Trophoblast cell (in vitro differentiated cells and primary cell): ENCODE data around the gene LCP1.
A peak's percentile ranks its signal among the peaks of the same experiment; 100 is the strongest.

ENCODE experiments used
- DNase-seq, 2 donors: peaks; one replicate each; pipeline ENCODE4 v3.0.0-alpha.2; 2016
- H2AFZ ChIP-seq: 2 replicates; pipeline ENCODE4 v1.6.1; 2013; ENCODE audit warnings: low read length, moderate library complexity, mild to moderate bottlenecking; ENCODE audit not compliant: insufficient read depth, poor library complexity
- H2AK5ac ChIP-seq: 2 replicates; pipeline ENCODE4 v1.6.1; 2013; ENCODE audit warnings: mild to moderate bottlenecking, low read length
- H2BK120ac ChIP-seq: 2 replicates; pipeline ENCODE4 v1.6.1; 2013; ENCODE audit warnings: low read length, mild to moderate bottlenecking, moderate library complexity; ENCODE audit not compliant: insufficient read depth, poor library complexity
- H2BK12ac ChIP-seq: 2 replicates; pipeline ENCODE4 v1.6.1; 2013; ENCODE audit warnings: mild to moderate bottlenecking, low read length, moderate library complexity
- H2BK5ac ChIP-seq: 2 replicates; pipeline ENCODE4 v1.6.1; 2013; ENCODE audit warnings: low read length, low read depth, moderate library complexity, mild to moderate bottlenecking; ENCODE audit not compliant: poor library complexity
- H3K14ac ChIP-seq: 2 replicates; pipeline ENCODE4 v1.6.1; 2013; ENCODE audit warnings: mild to moderate bottlenecking, low read length
- H3K18ac ChIP-seq: 2 replicates; pipeline ENCODE4 v1.6.1; 2013; ENCODE audit warnings: mild to moderate bottlenecking, low read length
- H3K23ac ChIP-seq: 2 replicates; pipeline ENCODE4 v1.6.1; 2013; ENCODE audit warnings: low read length
- H3K27ac ChIP-seq: 2 replicates; pipeline ENCODE4 v1.5.1; 2013; ENCODE audit warnings: low read depth, mild to moderate bottlenecking, inconsistent platforms, low read length, moderate library complexity
- H3K27me3 ChIP-seq: 2 replicates; pipeline ENCODE4 v1.6.1; 2013; ENCODE audit warnings: inconsistent platforms, mild to moderate bottlenecking, low read length, moderate library complexity; ENCODE audit not compliant: insufficient read depth
- H3K36me3 ChIP-seq, 2 experiments: 1 replicate in 1 of 2; 2 replicates in 1 of 2; pipeline ENCODE4 v1.6.1; 2013; ENCODE audit warnings: low read length in 2 of 2, mild to moderate bottlenecking in 2 of 2, moderate library complexity in 1 of 2; ENCODE audit not compliant: insufficient read depth in 2 of 2, control insufficient read depth in 1 of 2
- H3K4ac ChIP-seq: 2 replicates; pipeline ENCODE4 v1.6.1; 2013; ENCODE audit warnings: low read depth, mild to moderate bottlenecking, low read length, moderate library complexity
- H3K4me1 ChIP-seq, 2 experiments: 1 replicate in 1 of 2; 2 replicates in 1 of 2; pipeline ENCODE4 v1.6.1; 2013; ENCODE audit warnings: low read length in 2 of 2, mild to moderate bottlenecking in 2 of 2, moderate library complexity in 1 of 2; ENCODE audit not compliant: insufficient read depth in 2 of 2, control insufficient read depth in 1 of 2
- H3K4me2 ChIP-seq: 2 replicates; pipeline ENCODE4 v1.6.1; 2013; ENCODE audit warnings: inconsistent platforms, mild to moderate bottlenecking, low read length, moderate library complexity
- H3K4me3 ChIP-seq: 2 replicates; pipeline ENCODE4 v1.5.1; 2013; ENCODE audit warnings: mild to moderate bottlenecking, low read depth, low read length, inconsistent platforms
- H3K79me1 ChIP-seq: one replicate; pipeline ENCODE4 v1.6.1; 2013; ENCODE audit warnings: low read length
- H3K79me2 ChIP-seq: 2 replicates; pipeline ENCODE4 v1.6.1; 2013; ENCODE audit warnings: low read length, mild to moderate bottlenecking; ENCODE audit not compliant: control insufficient read depth, insufficient read depth, poor library complexity
- H3K9ac ChIP-seq: 2 replicates; pipeline ENCODE4 v1.6.1; 2013; ENCODE audit warnings: mild to moderate bottlenecking, low read length
- H3K9me3 ChIP-seq: 2 replicates; pipeline ENCODE4 v1.6.1; 2013; ENCODE audit warnings: low read depth, mild to moderate bottlenecking, control low read depth, inconsistent platforms, low read length; ENCODE audit not compliant: insufficient read depth
- H4K12ac ChIP-seq: 2 replicates; pipeline ENCODE4 v1.6.1; 2013; ENCODE audit warnings: low read depth, mild to moderate bottlenecking, low read length, moderate library complexity
- H4K8ac ChIP-seq: 2 replicates; pipeline ENCODE4 v1.6.1; 2013; ENCODE audit warnings: low read depth, mild to moderate bottlenecking, low read length, moderate library complexity
- H4K91ac ChIP-seq: one replicate; pipeline ENCODE4 v1.6.1; 2013; ENCODE audit warnings: low read depth, mild to moderate bottlenecking, low read length, moderate library complexity
- WGBS: extraction: QIAGEN DNeasy Blood & Tissue Kit; methylation state at CpG from one replicate; pipeline ENCODE4 v1.1.7; 2013; ENCODE audit warnings: missing lambda C conversion rate; ENCODE audit not compliant: insufficient read length, insufficient coverage; ENCODE audit errors: extremely low coverage; 5-methylcytosine and 5-hydroxymethylcytosine counted together

The LCP1 gene

GRCh38 chr13:46169758-46170157, 12.2 kb downstream of the LCP1 start:
- Histone ChIP-seq H3K79me1 (peaks cover 3% of the 10 kb centered on the region), H3K27me3 (no peaks in the 10 kb centered on the region), H3K4me2 (no peak overlapping the region), H3K79me2 (peaks cover 16% of the 10 kb centered on the region), H3K9ac (no peak overlapping the region), H4K8ac (no peak overlapping the region), H3K18ac (no peak overlapping the region), H3K14ac (no peak overlapping the region), H3K23ac (no peak overlapping the region), H3K27ac (no peak overlapping the region), H3K4me1 (peaks cover 19 to 34% of the 10 kb centered on the region in 2 experiments), H3K4ac (peak overlapping the region; percentile 54), H2BK12ac (no peak overlapping the region), H2BK5ac (no peak overlapping the region), H4K91ac (no peak overlapping the region), H2AK5ac (no peak overlapping the region), H2BK120ac (no peak overlapping the region), H2AFZ (no peak overlapping the region), H3K9me3 (no peaks in the 10 kb centered on the region), H3K36me3 (peaks cover 9 to 14% of the 10 kb centered on the region in 2 experiments), H4K12ac (no peak overlapping the region), H3K4me3 (no peak overlapping the region)
- DNase-seq = no peak
- no CpG with 5 or more reads among the region's 2 CpGs for WGBS

- Histone ChIP-seq H3K27me3 (no peaks in the 10 kb centered on the region), H3K4me1 (peaks cover 19 to 34% of the 10 kb centered on the region in 2 experiments), H2BK12ac (no peak overlapping the region), H3K79me2 (peaks cover 13% of the 10 kb centered on the region), H3K9me3 (no peaks in the 10 kb centered on the region), H3K4me3 (no peak overlapping the region), H3K9ac (no peak overlapping the region), H2BK5ac (no peak overlapping the region), H4K8ac (no peak overlapping the region), H3K23ac (no peak overlapping the region), H3K79me1 (peaks cover 3% of the 10 kb centered on the region), H4K91ac (no peak overlapping the region), H2AK5ac (no peak overlapping the region), H3K4ac (no peak overlapping the region), H3K18ac (no peak overlapping the region), H2BK120ac (no peak overlapping the region), H4K12ac (no peak overlapping the region), H3K36me3 (peaks cover 7 to 14% of the 10 kb centered on the region in 2 experiments), H3K27ac (no peak overlapping the region), H2AFZ (no peak overlapping the region), H3K14ac (no peak overlapping the region), H3K4me2 (no peak overlapping the region)
- WGBS = no CpG with 5 or more reads among the region's 1 CpG
- peak in 1 of 2 donors; percentile 46 for DNase-seq
Observed at GRCh38 chr13:46168783-46169182, 13.2 kb downstream of the LCP1 start.

- Histone ChIP-seq H4K91ac (no peak overlapping the region), H3K14ac (no peak overlapping the region), H3K79me1 (peaks cover 3% of the 10 kb centered on the region), H3K4me2 (no peak overlapping the region), H2AFZ (no peak overlapping the region), H3K4me1 (peaks cover 19 to 32% of the 10 kb centered on the region in 2 experiments), H3K4ac (no peak overlapping the region), H3K27ac (no peak overlapping the region), H2BK5ac (no peak overlapping the region), H2BK12ac (no peak overlapping the region), H4K12ac (no peak overlapping the region), H2AK5ac (no peak overlapping the region), H3K18ac (no peak overlapping the region), H3K9ac (no peak overlapping the region), H3K79me2 (peaks cover 13% of the 10 kb centered on the region), H3K36me3 (peaks cover 7 to 11% of the 10 kb centered on the region in 2 experiments), H3K4me3 (no peak overlapping the region), H3K9me3 (no peaks in the 10 kb centered on the region), H4K8ac (no peak overlapping the region), H3K23ac (no peak overlapping the region), H3K27me3 (no peaks in the 10 kb centered on the region), H2BK120ac (no peak overlapping the region)
- WGBS = no CpG with 5 or more reads among the region's 8 CpGs
- peak; percentile 81 to 88 for DNase-seq
Observed at GRCh38 chr13:46168341-46168740, 13.6 kb downstream of the LCP1 start.

- Histone ChIP-seq H3K79me1 (peaks cover 3% of the 10 kb centered on the region), H3K4me1 (peaks cover 19 to 28% of the 10 kb centered on the region in 2 experiments), H2BK5ac (no peak overlapping the region), H2BK120ac (no peak overlapping the region), H3K18ac (no peak overlapping the region), H2AFZ (no peak overlapping the region), H3K79me2 (peaks cover 13% of the 10 kb centered on the region), H4K8ac (no peak overlapping the region), H3K14ac (no peak overlapping the region), H3K27ac (no peak overlapping the region), H3K9ac (no peak overlapping the region), H3K9me3 (peaks cover 5% of the 10 kb centered on the region), H4K91ac (no peak overlapping the region), H3K36me3 (peaks cover 9 to 11% of the 10 kb centered on the region in 2 experiments), H3K4ac (peak overlapping the region; percentile 88), H3K23ac (no peak overlapping the region), H3K27me3 (no peaks in the 10 kb centered on the region), H3K4me2 (no peak overlapping the region), H4K12ac (no peak overlapping the region), H2AK5ac (no peak overlapping the region), H2BK12ac (no peak overlapping the region), H3K4me3 (no peak overlapping the region)
- no peak for DNase-seq
- no CpG with 5 or more reads among the region's 3 CpGs for WGBS
Observed at GRCh38 chr13:46166947-46167610, 14.9 kb downstream of the LCP1 start.
